ENCODE results near the gene MVB12B. TPM values are rescaled to one million over a fixed set of nuclear protein-coding genes. Genes with fewer than 3 reads are reported as not detected.

Gene MVB12B
- total and polyA plus RNA-seq, 2 of the 4 experiments (the other 2 are of a cell fraction): 2.0 to 4.0 TPM

GRCh38 chr9:126329476-126330275 lies 3.0 kb downstream of the MVB12B start:
- intact Hi-C loops (cut with micrococcal nuclease): no loop called here
- CTCF ChIA-PET: no interaction called here
- no peak overlapping the region for H3K4me2 ChIP-seq (ENCODE audit: low read depth, low read length)
- dilution Hi-C loops (cut with HindIII; ENCODE audit: low sequenced_read_pairs, unreplicated experiment): no loop called here
- no peak overlapping the region for H2AK5ac ChIP-seq (ENCODE audit: low read depth, low read length)
- POLR2A ChIA-PET (ENCODE audit: unreplicated experiment): no interaction called here
- no peak overlapping the region for H2BK15ac ChIP-seq (ENCODE audit: low read depth, low read length)
- 89% methylated on average over 4 of the region's 10 CpGs; no CpG with 5 or more reads in 1 of the 2 experiments for WGBS, 2 experiments (ENCODE audit: extremely low coverage in 2 of 2, insufficient read length in 1 of 2)
- H3K9ac ChIP-seq (ENCODE audit: low read depth, low read length): no peak overlapping the region
- H3K27me3 ChIP-seq (ENCODE audit: control insufficient read depth, insufficient read depth, low read length): no peaks in the 10 kb centered on the region
- H4K5ac ChIP-seq (ENCODE audit: low read depth, low read length): no peak overlapping the region
- H4K8ac ChIP-seq (ENCODE audit: low read depth in 2 of 2, low read length in 2 of 2): no peak overlapping the region
- no peak for DNase-seq
- no peak overlapping the region for H3K14ac ChIP-seq (replicated peaks; ENCODE audit: low read depth, low read length)
- no peak overlapping the region for H2AK9ac ChIP-seq (replicated peaks; ENCODE audit: low read depth, low read length, poor library complexity)
- no peak overlapping the region for H2BK120ac ChIP-seq (ENCODE audit: low read depth, low read length)
- H3K36me3 ChIP-seq (ENCODE audit: control insufficient read depth, insufficient read depth, low read length): no peaks in the 10 kb centered on the region
- no peak overlapping the region for H2AFZ ChIP-seq (replicated peaks; ENCODE audit: low read length, poor library complexity)
- H2BK20ac ChIP-seq (ENCODE audit: low read depth, low read length): no peak overlapping the region
- no peak for TF ChIP-seq CHD1 (IDR thresholded peaks at IDR 0.05; ENCODE audit: low read depth, low read length)
- TF ChIP-seq MAFK (IDR thresholded peaks at IDR 0.05; ENCODE audit: low read depth, low read length): no peak
- no peak for TF ChIP-seq USF2 (IDR thresholded peaks at IDR 0.05; ENCODE audit: low read depth, low read length)
- H3K56ac ChIP-seq (ENCODE audit: extremely low read depth, insufficient read depth, low read length): no peak overlapping the region
- H3K9me3 ChIP-seq (ENCODE audit: control insufficient read depth, insufficient read depth, low read length): no peaks in the 10 kb centered on the region
- H3K23ac ChIP-seq (ENCODE audit: low read depth, low read length): no peak overlapping the region
- BruUV-seq (replicated peaks): no TSS peak
- H3K4me3 ChIP-seq (ENCODE audit: insufficient read depth, low read depth, low read length): no peak overlapping the region
- H4K20me1 ChIP-seq (ENCODE audit: insufficient read depth, low read length): peaks cover 13% of the 10 kb centered on the region; the same call in 1 of the 2 replicates
- no peak overlapping the region for H2BK5ac ChIP-seq (ENCODE audit: low read depth, low read length, poor library complexity, severe bottlenecking)
- no peak overlapping the region for H4K91ac ChIP-seq (ENCODE audit: insufficient read depth, low read depth, low read length)
- H3K9me1 ChIP-seq (ENCODE audit: insufficient read depth, low read length): peaks cover 18% of the 10 kb centered on the region
- in situ Hi-C loops (cut with MboI; ENCODE audit: low sequenced_read_pairs): no loop called here
- H3K79me1 ChIP-seq (ENCODE audit: low read depth in 1 of 2, low read length in 2 of 2): peaks cover 25 to 56% of the 10 kb centered on the region in 2 experiments
- no peak for ATAC-seq (ENCODE audit: low read depth)
- no peak overlapping the region for H3K18ac ChIP-seq (ENCODE audit: low read depth, low read length)
- H3K4ac ChIP-seq (ENCODE audit: low read depth, low read length): no peak overlapping the region
- peaks cover 10% of the 10 kb centered on the region for H3K4me1 ChIP-seq (ENCODE audit: control insufficient read depth, insufficient read depth, low read length)
- H3K27ac ChIP-seq (ENCODE audit: insufficient read depth, low read length): no peak overlapping the region
